Stomach (tissue), 9 donors: ENCODE measurements around the gene OARD1. TPM values are rescaled to one million over a fixed set of nuclear protein-coding genes. Genes with fewer than 3 reads are reported as not detected.

Experiments
- DNase-seq, 2 donors: peaks; one replicate each; pipeline versions ENCODE4 v3.0.0 to v3.0.0-alpha.2; 2013 to 2019
- H3K27ac ChIP-seq, 5 donors: fragments of 200-600 bp in 4 of 5; sonication (generic) in 4 of 5; one replicate each; pipeline ENCODE4 v1.5.1; 2013 to 2019; ENCODE audit warnings: mild to moderate bottlenecking in 1 of 5, moderate library complexity in 1 of 5
- H3K27me3 ChIP-seq, 3 donors: fragments of 200-600 bp; sonication (generic); one replicate each; pipeline ENCODE4 v1.5.1; 2017 to 2019; ENCODE audit warnings: mixed run types in 1 of 3
- H3K36me3 ChIP-seq, 4 donors: fragments of 200-600 bp; sonication (generic); 1 replicate in 3 of 4; 2 replicates in 1 of 4; pipeline ENCODE4 v1.5.1; 2016 to 2019
- H3K4me1 ChIP-seq, 4 donors: fragments of 200-600 bp; sonication (generic); one replicate each; pipeline ENCODE4 v1.5.1; 2016 to 2019
- H3K4me3 ChIP-seq, 4 donors: fragments of 200-600 bp; sonication (generic) in 3 of 4; one replicate each; pipeline ENCODE4 v1.5.1; 2016 to 2019; ENCODE audit warnings: mild to moderate bottlenecking in 1 of 4
- H3K9me3 ChIP-seq, 4 donors: fragments of 200-600 bp; sonication (generic); one replicate each; pipeline ENCODE4 v1.5.1; 2016 to 2019
- EP300 ChIP-seq: sonication (generic); formaldehyde crosslinking; IDR thresholded peaks from one replicate; pipeline ENCODE4 v1.6.1; 2017; ENCODE audit warnings: antibody characterized with exemption
- POLR2A ChIP-seq, 4 donors: fragments of 450-650 bp; IDR thresholded peaks; one replicate each; pipeline ENCODE4 v1.6.1; 2016; ENCODE audit warnings: antibody characterized with exemption in 4 of 4, control low read depth in 2 of 4, mild to moderate bottlenecking in 1 of 4, moderate library complexity in 1 of 4
- POLR2AphosphoS5 ChIP-seq, 3 donors: sonication (generic); formaldehyde crosslinking; IDR thresholded peaks; one replicate each; pipeline ENCODE4 v1.6.1; 2016; ENCODE audit warnings: antibody characterized with exemption in 3 of 3
- WGBS, 5 donors: extraction: QIAGEN DNeasy Blood & Tissue Kit in 3 of 5; methylation state at CpG; one replicate each; pipeline versions ENCODE4 v1.1.5 to v1.1.7; 2013 to 2018; 5-methylcytosine and 5-hydroxymethylcytosine counted together
- intact Hi-C: fragments of 100-400 bp; cut with DNase I; formaldehyde crosslinking; loops from one replicate; pipeline ENCODE4 v1.15.1; 2023; ENCODE audit warnings: low total_unique reads
- polyA plus RNA-seq, 3 donors: library from polyadenylated mRNA; stranded (reverse); fragments of 200-250 nt; gene quantifications; one replicate each; pipeline ENCODE4 v1.2.3, GENCODE V29; 2013
- total RNA-seq, 5 donors: library from RNA; depleted of rRNA; stranded (reverse); fragments of >200 nt; gene quantifications; one replicate each; pipeline versions ENCODE4 v1.1.0 to v1.2.3, GENCODE V29; 2014 to 2016
- TF ChIP-seq, protein P1 (sequence below), 7 experiments: fragments of 450-650 bp in 4 of 7; fragments of 200-600 bp in 3 of 7; sonication (generic) in 3 of 7; IDR thresholded peaks; one replicate each; pipeline ENCODE4 v1.5.1; 2016 to 2019; ENCODE audit warnings: antibody characterized with exemption in 7 of 7, control low read depth in 2 of 7, mild to moderate bottlenecking in 1 of 7
- donor health status: healthy with polysubstance abuse.
- donor health status: Bipolar disorder and iron deficiency.
- donor health status: healthy.

The OARD1 gene
- total and polyA plus RNA-seq, 8 donors: 1.2 to 69.0 (median 33.6) TPM

DNA sequence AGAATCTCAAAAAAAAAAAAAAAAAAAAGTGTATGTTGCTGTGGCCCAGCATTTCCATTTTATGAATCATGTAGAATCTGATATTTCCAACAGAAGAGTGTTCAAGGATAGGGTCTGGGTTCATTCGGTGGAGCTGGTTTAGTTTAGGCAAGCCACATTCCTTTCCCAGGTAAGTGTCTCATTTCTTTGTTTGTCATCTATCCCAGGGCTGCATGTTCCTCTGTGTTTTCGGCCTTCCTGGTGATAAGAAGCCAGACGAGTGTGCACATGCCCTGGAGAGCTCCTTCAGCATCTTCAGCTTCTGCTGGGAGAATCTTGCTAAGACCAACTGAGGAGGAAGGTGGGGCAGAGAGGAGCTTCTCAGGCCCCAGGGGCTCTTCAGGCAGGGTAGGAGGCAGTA is 38.9 kb upstream of the OARD1 start:
- 42 to 86% (median 66%) methylated on average over 3 of the region's 3 CpGs for WGBS, 5 donors
- H3K36me3 ChIP-seq: peaks cover 0 to 11% (median 6%) of the 10 kb centered on the region in 4 donors
- H3K4me3 ChIP-seq: no peak overlapping the region
- no peaks in the 10 kb centered on the region for H3K4me1 ChIP-seq
- no peak overlapping the region for H3K27ac ChIP-seq
- TF ChIP-seq EP300: no peak
- TF ChIP-seq, protein P1, sequence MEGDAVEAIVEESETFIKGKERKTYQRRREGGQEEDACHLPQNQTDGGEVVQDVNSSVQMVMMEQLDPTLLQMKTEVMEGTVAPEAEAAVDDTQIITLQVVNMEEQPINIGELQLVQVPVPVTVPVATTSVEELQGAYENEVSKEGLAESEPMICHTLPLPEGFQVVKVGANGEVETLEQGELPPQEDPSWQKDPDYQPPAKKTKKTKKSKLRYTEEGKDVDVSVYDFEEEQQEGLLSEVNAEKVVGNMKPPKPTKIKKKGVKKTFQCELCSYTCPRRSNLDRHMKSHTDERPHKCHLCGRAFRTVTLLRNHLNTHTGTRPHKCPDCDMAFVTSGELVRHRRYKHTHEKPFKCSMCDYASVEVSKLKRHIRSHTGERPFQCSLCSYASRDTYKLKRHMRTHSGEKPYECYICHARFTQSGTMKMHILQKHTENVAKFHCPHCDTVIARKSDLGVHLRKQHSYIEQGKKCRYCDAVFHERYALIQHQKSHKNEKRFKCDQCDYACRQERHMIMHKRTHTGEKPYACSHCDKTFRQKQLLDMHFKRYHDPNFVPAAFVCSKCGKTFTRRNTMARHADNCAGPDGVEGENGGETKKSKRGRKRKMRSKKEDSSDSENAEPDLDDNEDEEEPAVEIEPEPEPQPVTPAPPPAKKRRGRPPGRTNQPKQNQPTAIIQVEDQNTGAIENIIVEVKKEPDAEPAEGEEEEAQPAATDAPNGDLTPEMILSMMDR (IDR thresholded peaks at IDR 0.05): no peak
- TF ChIP-seq POLR2A (IDR thresholded peaks at IDR 0.05): no peak
- TF ChIP-seq POLR2AphosphoS5 (IDR thresholded peaks at IDR 0.05): no peak
- no peaks in the 10 kb centered on the region for H3K9me3 ChIP-seq
- DNase-seq: no peak
- H3K27me3 ChIP-seq: no peaks in the 10 kb centered on the region
- intact Hi-C loops: no loop called here

GRCh38 chr6:41103847-41104246 is 31.7 kb upstream of the OARD1 start:
- H3K36me3 ChIP-seq: peaks cover 8 to 44% (median 36%) of the 10 kb centered on the region in 4 donors
- H3K27me3 ChIP-seq: no peaks in the 10 kb centered on the region
- intact Hi-C loops: no loop called here
- H3K27ac ChIP-seq: no peak overlapping the region
- TF ChIP-seq EP300 (no peak), POLR2A (IDR thresholded peaks at IDR 0.05) (no peak), POLR2AphosphoS5 (IDR thresholded peaks at IDR 0.05) (no peak)
- TF ChIP-seq, protein P1 (IDR thresholded peaks at IDR 0.05): no peak
- 87 to 92% (median 88%) methylated on average over 3 of the region's 3 CpGs for WGBS, 5 donors
- no peaks in the 10 kb centered on the region for H3K4me1 ChIP-seq
- DNase-seq: no peak
- H3K4me3 ChIP-seq: no peak overlapping the region
- H3K9me3 ChIP-seq: no peaks in the 10 kb centered on the region

- no peaks in the 10 kb centered on the region for H3K9me3 ChIP-seq
- H3K4me3 ChIP-seq: no peak overlapping the region
- H3K4me1 ChIP-seq: no peaks in the 10 kb centered on the region
- no peaks in the 10 kb centered on the region for H3K27me3 ChIP-seq
- no peak overlapping the region for H3K27ac ChIP-seq
- H3K36me3 ChIP-seq: peaks cover 38 to 67% (median 64%) of the 10 kb centered on the region in 4 donors
- peak in 1 of 2 donors; percentile 5 for DNase-seq
- TF ChIP-seq POLR2AphosphoS5 (IDR thresholded peaks at IDR 0.05): no peak
- TF ChIP-seq, protein P1 (IDR thresholded peaks at IDR 0.05): no peak
- TF ChIP-seq POLR2A (IDR thresholded peaks at IDR 0.05): no peak
- no peak for TF ChIP-seq EP300
- intact Hi-C loops: no loop called here
- WGBS, 5 donors: 80 to 92% (median 89%) methylated on average over 41 to 42 of the region's 42 CpGs
These were observed 28.7 kb upstream of the OARD1 start for GRCh38 chr6:41100871-41101287.

DNA sequence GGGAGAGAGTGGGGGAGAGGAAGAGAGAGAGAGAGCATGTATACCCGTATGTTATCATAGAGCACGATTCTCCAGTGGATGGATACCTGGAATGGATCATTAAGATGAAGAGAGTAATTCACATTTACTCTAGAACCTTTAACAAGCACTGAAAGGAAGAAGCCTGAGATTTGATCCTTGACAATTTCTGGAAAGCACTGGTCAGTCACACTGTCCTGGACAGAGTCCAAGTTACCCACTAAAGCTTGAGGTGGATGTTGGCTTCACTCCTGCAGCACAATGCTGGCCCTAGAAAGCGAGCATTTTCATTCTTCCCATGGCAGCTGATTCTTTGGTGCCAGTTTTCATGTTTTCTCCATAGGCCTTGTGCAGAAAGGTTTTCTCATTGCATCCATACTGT is 26.2 kb upstream of the OARD1 start:
- H3K36me3 ChIP-seq: peaks cover 62 to 92% (median 89%) of the 10 kb centered on the region in 4 donors
- no peak overlapping the region for H3K4me3 ChIP-seq
- H3K27ac ChIP-seq: no peak overlapping the region
- no peak for TF ChIP-seq POLR2AphosphoS5 (IDR thresholded peaks at IDR 0.05)
- TF ChIP-seq, protein P1 (IDR thresholded peaks at IDR 0.05): no peak
- no peak for TF ChIP-seq EP300
- no peak for TF ChIP-seq POLR2A (IDR thresholded peaks at IDR 0.05)
- intact Hi-C loops: no loop called here
- H3K27me3 ChIP-seq: no peaks in the 10 kb centered on the region
- no peaks in the 10 kb centered on the region for H3K9me3 ChIP-seq
- WGBS, 5 donors: 62 to 85% (median 68%) methylated on average over 3 of the region's 3 CpGs
- H3K4me1 ChIP-seq: no peaks in the 10 kb centered on the region
- no peak for DNase-seq
